HT1080 (cell line): ENCODE data around the gene VSTM4. TPM values are rescaled to one million over a fixed set of nuclear protein-coding genes. Genes with fewer than 3 reads are reported as not detected.

Experiments
- DNase-seq: peaks from one replicate; pipeline ENCODE4 v3.0.0-alpha.2; 2015; ENCODE audit warnings: low read depth
- total RNA-seq: library from RNA; depleted of rRNA; stranded (reverse); fragments of >200 nt; shearing (Covaris generic); gene quantifications from 2 replicates; pipeline ENCODE4 v1.2.3, GENCODE V29; 2014

VSTM4 gene
- total RNA-seq, 1 experiment from 2014 or later: 2.7 TPM

DNA sequence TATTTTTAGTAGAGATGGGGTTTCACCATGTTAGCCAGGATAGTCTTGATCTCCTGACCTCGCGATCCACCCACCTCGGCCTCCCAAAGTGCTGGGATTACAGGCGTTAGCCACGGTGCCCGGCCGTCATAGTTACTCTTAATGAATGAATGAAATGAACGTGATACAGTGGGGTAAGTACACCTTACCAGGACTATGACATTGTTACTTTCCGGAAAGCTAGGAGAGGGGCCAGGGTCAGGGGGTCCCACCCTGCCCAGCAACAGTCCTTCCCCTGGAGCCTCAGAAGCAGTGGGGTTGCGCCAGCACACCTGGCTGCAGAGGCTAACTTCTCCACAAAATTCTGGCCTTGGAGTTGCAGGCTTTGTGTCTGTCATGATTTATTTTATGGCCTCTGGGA is 21.4 kb downstream of the VSTM4 start:
- no peak for DNase-seq

DNA sequence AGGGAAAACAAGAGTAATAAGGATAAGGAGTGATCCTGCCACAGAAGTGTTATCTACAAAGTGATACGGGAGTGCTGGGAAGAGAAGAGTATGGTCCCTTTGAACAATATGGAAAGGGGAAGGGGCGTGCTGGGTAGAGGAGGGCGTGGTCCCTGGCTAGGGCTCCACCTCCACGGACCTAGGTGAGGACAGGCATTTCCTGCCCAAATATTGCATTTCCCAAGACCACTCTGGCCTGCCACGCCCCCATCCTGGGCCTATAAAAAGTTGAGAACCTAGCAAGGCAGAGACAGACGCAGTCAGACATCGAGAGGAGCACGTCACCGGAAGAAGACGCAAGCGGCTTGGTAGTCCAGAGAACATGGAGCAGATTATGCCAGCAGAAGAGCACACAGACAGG is 22.8 kb downstream of the VSTM4 start:
- no peak for DNase-seq

DNA sequence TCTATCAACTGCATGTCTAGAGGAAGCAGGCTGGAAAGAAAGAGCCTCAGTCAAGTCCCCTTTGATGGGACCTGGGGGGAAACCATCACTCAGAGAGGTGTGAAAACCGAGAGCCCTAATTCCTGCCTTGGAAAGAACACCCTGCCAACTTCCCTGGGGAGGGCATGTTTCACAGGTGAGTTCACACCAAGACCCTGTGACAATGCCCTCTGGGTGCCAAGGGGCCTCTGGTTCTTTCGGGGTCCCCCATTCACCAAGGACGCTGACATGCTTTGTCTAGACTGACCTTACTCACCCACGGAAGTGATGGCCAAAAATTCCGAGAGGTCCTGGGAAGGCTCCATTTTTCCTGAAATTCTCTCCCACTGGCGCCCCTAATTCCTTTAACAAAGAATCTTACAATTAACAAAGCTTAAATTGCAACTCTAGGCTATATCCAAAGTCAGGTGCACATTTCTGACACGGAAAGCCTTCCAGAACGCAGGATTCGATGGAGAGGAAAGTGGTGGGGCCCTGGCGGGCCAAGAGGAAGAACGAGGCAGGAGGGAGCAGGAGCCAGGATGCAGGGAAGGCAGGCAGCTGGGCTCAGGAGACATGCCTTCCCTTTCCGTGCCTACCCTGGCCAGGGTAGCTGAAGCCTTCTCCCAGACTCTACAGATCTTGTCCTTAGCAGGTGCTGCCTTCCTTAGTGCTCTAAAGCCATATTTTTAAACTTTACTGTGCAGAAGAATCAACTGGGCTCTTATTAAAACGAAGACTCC is 23.7 kb downstream of the VSTM4 start:
- no peak for DNase-seq

DNA sequence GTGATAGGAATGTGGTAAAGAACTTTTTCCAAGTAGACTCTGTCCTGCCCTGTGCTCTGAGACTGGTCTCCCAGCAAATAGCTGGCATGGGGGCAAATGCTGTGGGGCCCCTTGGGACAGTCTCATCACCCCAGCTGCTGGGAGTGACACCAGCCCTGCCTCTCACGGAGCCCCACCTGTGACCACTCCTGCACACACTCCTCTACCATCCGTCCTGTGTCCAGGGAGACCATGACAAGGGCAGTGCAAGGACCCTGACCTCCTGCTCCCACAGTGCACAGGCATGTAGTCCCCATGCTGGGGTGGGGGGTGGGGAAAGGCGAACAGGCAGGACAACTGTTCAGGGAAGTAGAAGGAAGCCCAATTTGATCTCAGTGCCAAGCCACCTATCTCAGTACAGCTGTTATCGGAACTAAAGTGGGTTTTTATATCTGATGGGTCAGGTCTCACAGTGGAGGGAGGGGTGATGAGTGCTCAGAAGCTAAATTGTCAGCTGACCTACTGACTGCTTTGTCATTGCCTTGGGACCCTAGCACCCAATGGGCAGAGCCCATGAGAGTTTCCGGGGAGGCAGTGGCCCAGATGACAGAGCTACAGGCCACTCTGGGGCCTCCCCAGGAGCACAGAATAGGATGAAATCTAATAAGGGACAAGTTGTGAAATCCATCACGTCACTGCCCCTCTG is 24.5 kb downstream of the VSTM4 start:
- no peak for DNase-seq

DNA sequence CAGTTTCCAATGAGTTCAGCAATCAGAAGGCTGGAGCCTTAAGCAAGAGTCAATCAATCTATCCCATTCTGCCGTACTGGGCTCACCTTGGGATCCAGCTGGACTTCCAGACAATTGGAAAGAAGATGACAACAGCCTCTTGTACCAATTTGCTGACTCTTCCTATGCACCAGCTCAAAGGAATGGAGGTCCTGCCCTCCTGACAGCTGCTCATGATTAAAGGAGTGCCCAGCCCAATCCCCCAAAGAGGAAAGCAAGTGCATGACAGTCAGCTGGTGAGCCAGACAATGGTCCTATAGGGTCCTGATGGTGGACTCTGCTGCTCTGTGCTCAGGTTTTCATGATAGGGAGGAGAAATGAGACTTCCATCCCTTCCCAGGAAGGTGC is 25.1 kb downstream of the VSTM4 start:
- DNase-seq: no peak

DNA sequence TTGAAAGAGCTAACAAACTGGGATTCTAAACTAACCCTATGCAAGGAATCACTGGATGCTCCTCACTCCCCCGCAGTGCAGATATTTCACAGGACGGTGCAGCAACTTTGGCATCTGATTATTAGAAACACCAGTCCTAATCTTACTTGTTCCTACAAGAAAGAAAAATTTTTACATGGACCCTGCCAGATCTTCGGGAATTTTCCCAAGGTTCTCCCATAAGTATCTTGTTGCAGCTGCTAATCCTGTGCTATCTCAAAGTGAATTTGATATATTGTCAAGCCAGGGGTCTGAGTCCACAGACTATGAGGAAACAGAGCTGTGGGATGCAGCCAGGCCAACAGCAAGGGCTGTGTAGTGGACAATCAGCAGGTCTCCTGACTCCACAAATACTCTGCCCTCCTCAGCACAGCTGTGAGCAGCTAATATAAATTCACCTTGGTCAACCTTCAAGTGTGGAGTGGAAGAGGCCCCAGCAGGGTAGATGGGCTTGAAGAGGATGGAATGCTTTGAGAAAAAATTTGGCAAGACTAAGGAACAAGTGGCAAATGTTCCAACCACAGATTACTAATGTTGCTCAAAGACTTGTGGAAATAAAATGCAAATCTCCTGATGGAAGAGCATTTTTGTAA is 25.6 kb downstream of the VSTM4 start:
- no peak for DNase-seq

DNA sequence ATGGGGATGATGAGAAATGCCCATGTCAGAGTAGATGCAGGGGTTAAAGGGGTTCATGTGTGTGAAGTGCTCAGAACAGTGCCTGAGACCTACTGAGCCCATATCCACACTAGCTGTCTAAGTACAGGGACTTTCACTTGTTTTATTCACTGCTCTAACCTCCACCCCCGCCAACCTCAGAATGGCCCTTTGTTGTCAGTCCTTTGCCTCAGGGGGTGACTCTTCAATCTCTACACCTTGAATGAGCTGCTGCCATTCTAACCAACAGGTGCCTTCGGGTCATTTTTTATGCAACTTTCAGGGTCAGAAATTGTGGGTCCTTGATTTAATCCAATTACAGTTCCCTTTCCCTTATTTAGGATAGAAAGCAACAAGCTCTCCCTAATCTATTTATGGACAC is 26.2 kb downstream of the VSTM4 start:
- DNase-seq: no peak

DNA sequence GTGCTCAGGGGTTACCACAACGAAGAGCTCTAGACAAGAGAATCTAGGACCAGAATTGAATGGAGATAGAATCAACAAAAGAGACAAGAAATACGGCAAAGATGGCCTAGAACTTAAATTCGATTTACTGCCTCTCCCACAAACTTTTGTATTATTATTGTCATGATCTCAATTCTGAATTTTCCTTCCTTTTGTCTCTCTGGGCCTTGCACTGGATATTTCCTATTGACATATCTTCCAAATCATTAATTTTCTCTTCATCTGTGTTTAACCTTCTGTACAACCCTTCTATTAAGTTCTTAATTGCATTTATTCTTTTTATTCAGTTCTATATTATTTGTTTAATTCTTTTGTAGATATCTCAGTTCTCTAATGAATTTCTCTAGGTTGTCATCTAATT is 28.4 kb downstream of the VSTM4 start:
- DNase-seq: no peak

DNA sequence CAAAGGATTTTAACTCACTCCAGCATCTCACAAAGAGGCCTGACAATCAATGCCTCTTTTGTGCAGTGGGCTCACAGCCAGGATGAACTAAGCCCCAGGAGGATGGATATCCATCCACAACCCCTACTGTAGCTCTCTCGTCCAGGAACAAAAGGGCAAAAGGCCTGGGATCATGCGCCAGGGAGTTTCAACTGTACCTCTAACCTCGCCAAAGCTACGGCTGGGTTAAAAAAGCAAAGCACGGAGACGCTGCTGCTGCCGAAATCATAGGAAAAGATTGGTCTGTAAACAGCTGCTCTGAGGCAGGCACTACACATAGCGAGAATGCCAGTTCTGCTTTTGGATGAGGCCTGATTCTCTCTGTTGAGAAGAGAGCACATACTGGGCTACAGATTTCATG is 32.1 kb downstream of the VSTM4 start:
- no peak for DNase-seq

DNA sequence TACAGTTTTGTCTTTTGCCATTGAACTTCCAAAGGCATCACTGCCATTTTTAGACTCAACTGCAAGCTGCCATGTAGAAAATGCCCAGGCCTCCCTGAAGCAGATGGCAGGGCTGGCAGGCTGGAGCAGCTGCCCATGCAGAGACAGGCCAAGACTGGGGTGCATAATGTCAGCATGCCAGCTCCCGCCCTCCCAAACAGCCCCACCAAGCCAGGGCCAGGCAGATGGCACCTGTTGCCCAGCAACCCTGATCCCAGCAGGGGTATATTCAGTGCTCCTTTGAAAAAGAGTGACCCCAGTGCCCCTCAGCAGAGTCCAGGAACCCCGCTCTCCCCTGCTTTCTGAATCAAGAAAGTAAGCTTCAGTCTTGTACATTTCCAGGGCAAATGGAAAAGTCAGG is 32.6 kb downstream of the VSTM4 start:
- no peak for DNase-seq

DNA sequence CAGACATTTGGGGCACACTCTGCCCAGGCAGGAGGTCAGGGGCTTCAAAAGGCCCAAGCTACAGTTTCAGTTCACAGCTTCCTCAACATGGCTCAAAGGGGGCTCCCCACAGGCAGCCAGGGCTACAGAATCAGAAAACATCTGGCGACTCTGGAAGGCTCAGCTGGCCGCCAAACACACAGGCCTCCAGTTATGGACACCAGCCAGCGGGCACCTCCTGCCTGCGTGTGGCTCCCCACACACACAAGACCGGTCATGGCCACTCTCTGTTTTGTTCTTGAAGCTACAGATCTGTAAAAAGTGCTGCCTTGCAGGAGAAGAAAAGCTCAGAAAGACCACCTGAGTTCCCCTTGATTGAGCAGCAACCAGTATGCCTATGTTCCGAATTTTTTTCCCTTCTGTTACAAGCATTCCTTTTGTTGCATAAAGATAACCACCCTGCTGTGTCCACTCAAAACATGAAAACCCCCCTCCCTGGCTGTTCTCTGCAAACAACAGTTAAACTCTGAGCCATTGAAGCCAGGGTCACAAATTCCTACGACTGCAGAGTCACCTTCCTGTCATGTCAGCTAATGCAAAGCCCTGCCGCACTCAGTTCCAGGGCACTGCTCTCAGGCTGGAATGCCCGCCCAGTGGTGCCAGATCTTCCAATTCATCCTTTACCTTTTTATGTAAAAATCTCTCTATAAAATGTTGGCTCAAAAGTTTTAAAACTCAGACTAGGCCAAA is 33.6 kb downstream of the VSTM4 start:
- DNase-seq: no peak

DNA sequence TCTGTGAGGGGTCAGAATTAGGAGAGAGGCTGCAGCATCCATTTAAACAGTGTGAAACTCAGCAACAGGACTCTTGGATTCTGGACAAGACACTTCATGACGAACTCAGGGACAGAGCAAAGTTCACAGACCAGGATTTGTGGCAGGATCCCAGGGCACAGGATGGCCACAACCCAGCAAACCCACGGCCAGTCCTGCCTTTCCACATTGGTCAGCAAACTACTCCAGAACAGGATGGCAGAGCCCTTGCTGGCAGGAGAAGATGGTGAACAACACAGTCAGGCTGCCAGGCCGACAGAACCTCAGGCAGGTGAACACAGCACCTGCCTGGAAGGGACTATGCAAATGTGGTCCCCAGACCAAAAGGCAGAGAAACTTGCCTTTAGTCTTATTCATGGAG is 34.4 kb downstream of the VSTM4 start:
- DNase-seq: no peak

DNA sequence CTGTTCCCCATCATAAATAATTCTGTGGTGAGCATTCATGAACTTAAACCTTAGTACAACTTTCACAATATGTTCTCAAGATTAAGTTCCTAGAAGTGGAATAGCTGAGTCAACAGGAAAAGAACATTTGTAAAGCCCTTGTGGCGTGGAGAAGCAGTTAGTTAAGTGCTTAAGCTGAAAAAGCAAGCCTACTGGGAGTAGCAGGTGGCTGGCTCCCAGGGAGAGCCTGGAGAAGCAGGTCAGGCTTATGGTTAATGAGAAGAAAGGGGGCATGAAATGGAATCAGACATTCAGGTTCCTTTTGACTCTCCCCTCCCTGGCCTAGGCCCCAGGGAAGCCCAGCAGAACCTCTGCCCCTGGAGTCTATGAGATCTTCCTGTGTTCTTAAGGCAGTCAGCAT is 35.3 kb downstream of the VSTM4 start:
- DNase-seq: peak; percentile 34

DNA sequence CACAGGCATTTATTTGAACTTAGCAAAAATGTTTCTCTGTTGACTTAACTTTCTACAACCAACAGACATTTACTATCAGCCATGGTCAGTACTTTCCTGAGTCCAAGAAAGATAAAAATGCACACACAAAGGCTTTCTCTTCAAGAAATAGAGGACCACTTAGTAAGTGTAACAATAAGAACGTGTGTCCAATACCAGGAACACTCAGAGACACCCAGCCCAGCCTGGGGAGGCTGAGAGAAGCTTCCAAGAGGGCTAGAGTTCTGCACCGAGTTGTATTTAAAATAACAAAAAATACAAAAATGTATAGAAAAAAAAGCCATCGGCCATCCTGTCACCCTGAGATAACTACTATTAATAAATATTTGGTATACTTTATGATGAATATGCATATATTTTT is 35.8 kb downstream of the VSTM4 start:
- DNase-seq: no peak

DNA sequence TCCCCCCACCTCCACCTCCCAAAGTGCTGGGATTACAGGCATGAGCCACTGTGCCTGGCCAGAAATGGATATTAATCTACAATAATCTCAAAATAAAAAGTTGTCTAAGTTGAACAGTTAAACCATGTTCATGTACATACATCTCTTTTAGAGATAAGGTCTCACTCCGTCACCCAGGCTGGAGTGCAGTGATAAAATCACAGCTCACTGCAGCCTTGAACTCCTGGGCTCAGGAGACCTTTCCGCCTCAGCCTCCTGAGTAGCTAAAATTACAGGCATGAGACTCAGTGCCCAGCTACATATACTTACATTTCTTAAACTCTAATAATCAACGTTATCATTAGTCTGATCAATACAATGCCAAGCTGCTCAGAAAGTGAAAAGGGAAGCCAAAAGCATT is 36.2 kb downstream of the VSTM4 start:
- DNase-seq: no peak

DNA sequence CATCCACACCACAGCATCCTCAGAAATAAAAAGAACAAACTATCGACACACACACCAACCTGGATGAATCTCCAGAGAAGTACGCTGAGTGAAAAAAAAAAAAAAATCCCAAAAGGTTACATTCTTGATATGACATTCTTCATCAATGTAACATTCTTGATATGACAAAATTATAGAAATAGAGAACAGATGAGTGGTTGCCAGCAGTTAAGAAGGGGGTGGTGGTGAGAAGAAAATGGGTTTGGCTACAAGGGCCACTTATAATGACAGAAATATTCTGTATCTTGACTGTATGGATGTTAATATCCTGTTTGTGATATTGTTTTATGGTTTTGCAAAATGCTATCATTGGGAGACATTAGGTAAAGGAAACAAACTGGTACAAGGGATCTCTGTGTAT is 36.9 kb downstream of the VSTM4 start:
- no peak for DNase-seq

DNA sequence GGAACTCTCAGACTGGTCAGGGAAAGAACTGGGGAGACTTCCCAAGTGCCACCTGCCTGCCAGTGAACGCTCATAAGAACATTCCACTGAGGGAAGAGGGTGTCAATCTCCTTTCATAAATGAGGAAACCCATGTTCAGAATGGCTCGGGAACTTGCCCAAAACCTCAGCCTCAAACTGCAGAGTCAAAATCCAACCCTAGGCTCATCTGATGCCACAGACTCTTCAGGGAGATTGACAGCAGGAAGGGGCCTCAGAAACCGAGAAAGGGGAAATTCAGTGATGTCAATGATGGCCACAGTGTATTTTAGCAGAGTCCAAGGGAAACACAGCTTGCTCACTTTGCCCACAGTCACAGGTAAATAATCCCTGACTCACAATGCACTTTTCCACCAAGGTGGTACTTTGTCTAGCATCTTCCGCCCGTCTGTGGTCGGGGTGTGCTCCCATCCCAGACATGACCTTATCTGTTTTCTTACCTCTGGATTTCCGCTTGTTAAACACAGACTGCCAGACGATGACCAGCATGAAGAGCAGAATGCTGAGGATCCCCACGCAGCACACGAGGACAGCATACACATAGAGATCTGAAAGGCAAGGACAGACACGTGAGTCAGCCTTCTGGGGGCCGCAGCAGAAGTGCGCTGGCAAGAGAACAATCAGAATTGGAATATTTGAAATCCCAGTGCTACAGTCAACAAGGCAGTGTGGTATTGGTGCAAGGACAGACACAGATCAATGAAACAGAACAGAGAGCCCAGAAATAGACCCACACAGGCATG is 38.4 kb downstream of the VSTM4 start:
- DNase-seq: no peak

DNA sequence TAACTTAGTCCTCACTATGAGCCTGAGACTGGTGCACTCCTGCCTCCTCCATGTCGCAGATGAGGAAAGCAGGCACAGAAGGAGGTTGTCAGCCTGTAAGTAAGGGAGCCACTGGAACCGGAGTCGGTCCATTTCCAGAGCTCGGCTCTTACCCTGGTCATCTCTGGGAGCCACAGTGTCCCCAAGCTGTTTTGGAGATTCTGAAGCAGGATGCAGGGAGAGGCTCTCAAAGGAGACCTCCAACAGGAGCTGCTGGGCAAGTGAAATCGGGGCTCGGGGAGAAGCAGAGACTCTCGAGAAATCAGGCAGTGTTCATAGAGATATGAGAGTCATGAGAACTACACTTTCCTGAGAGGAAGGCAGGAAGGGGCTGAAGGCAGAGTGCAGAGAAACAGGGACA is 39.0 kb downstream of the VSTM4 start:
- DNase-seq: no peak

DNA sequence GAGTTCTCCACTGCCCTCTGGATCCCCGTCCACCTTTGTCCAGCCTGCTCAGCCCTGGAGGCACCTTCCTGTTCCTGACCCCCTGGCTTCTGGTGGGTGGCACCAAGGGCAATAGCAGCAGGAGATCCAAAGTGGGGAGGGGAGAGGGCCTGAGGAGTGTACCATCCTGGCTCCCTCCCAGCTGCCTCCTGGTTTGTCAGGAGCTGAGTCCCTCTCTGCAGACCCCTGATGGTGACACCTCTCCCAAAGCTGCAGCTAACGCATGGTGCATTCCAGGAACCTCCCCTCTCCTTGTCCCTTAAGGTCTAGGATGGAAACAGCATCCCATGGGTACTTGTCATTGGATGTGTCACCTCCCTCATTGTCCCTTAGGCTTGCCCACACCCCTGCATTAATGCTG is 39.6 kb downstream of the VSTM4 start:
- DNase-seq: no peak

DNA sequence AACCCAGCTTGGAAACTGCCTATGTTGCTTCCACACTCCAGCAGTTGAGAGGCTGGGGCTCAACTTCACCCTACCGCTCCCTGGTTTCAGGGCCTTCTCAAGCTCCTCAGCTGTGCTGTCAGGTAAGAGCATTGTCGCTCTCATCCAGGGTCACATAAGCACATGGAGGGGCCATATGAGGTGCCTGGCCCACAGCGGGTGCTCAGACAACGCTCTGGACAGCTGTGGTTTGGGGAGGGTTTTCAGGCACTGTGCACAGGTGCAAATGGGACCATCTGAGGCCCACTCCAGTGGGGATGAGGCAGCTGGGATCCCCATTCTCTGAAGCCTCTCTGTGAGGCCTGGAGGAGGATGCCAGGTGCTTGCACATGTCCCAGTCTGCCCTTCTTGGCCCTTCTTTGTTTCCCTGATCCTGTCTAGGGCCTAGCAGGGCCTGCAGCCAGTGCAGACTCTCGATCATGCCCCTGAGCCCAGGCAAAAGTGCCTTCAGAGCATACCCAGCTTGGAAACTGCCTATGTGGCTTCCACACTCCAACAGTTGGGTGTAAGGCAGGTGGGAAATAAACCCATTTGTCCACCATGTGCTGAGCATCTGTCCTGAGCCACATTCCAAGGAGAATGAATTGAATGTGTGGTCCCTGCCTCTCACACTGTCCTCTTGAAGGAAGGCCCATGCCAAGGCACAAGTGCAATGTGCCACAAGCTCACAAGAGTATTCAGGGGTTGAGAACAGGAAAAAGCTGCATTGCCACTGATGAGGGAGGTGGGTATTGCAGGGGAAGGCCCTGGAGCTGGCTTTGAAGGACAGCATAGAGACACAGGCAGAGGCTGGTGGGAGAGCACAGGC is 40.3 kb downstream of the VSTM4 start:
- no peak for DNase-seq
